Activated naive CD8-positive, alpha-beta T cell treated with anti-CD3 and anti-CD28 coated beads, Interleukin-2, amount 50 U/mL, for 24 hours (primary cell): ENCODE results near the gene KL.

ENCODE experiments used
- ATAC-seq: fragments of 150-1000 bp; cut with Tn5 transposase; one replicate; pipeline ENCODE4 v1.10.0; 2021
- DNase-seq: peaks from one replicate; pipeline ENCODE4 v3.0.0; 2021
- H3K27ac Mint-ChIP-seq: one replicate; pipeline ENCODE4 v1.8.0; 2021; ENCODE audit warnings: mild to moderate bottlenecking, mixed read lengths
- H3K27me3 Mint-ChIP-seq: one replicate; pipeline ENCODE4 v1.8.0; 2021; ENCODE audit warnings: mixed read lengths
- H3K36me3 Mint-ChIP-seq: one replicate; pipeline ENCODE4 v1.8.0; 2021; ENCODE audit warnings: low read depth, mixed read lengths
- H3K4me1 Mint-ChIP-seq: one replicate; pipeline ENCODE4 v1.8.0; 2021; ENCODE audit warnings: mixed read lengths
- H3K4me3 Mint-ChIP-seq: one replicate; pipeline ENCODE4 v1.8.0; 2021; ENCODE audit warnings: mild to moderate bottlenecking, moderate library complexity, mixed read lengths
- H3K9me3 Mint-ChIP-seq: one replicate; pipeline ENCODE4 v1.8.0; 2021; ENCODE audit warnings: mixed read lengths

The KL gene

DNA sequence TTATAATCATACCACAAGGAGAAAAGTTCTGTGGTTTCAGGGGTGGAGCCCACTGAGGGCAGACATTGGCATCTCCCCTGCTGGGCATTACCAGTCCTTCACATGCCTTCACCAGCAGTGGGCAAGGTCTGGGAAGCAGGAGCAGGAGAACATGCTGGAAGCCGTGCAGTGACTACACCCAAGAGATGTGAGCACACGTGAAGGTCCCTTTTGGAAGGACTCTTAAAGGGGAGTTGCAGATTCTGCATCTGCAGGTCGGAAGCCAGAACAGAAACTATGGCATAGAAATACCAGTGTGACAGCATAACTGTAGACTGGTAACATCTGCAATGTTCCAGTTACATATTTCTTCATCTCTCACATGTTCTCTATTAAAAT, 26.9 kb upstream of the KL start:
- no peak for DNase-seq

DNA sequence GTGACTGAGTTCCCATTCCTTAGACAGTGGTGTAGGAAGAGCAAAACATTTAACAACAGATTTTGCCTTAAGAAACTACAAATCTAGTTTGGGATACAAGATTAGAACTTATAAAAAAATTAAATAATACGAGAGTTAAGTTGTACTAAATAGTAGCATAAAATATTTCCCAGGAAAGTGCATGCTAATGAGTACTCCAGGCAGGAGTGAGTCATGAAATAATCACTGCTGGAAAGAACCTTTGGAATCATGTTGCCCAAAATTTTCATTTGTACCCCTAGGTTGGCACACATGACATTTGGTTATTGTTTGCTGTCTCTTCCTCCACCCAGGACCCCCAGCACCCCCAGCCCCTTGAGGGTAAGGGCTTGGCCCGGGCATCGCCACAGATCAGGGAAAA, 26.3 kb upstream of the KL start:
- peaks cover 10% of the 10 kb centered on the region for H3K27me3 Mint-ChIP-seq

More for the DNA sequence above, 26.9 kb upstream of the KL start:
- H3K4me3 Mint-ChIP-seq = no peak overlapping the region
- no peak overlapping the region for H3K27ac Mint-ChIP-seq
- ATAC-seq = no peak
- peaks cover 10% of the 10 kb centered on the region for H3K27me3 Mint-ChIP-seq
- peaks cover 6% of the 10 kb centered on the region for H3K4me1 Mint-ChIP-seq
- no peaks in the 10 kb centered on the region for H3K36me3 Mint-ChIP-seq
- no peaks in the 10 kb centered on the region for H3K9me3 Mint-ChIP-seq

DNA sequence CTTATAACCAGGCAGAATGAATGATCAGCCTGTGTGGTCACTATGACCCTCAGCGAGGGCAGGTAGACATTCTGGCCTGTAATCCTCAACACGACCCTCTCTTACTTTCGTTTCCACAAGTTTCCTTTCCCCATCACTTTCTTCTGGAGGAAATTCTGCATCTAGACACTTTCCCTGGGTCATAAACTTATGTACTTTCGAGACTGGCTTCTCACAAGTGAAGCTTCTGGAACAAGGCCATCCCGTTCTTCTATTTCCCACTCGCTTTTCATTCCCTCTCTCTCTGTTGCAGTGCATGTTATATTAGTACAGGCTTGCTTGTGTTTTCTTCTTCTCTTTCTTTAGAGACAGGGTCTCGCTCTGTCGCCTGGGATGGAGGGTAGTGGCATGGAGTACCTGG, 23.1 kb upstream of the KL start:
- Mint-ChIP-seq H3K27ac (no peak overlapping the region), H3K9me3 (no peaks in the 10 kb centered on the region), H3K4me3 (no peak overlapping the region), H3K27me3 (peaks cover 13% of the 10 kb centered on the region), H3K36me3 (no peaks in the 10 kb centered on the region), H3K4me1 (peaks cover 6% of the 10 kb centered on the region)
- ATAC-seq (no peak), DNase-seq (no peak)

More for the DNA sequence above, 26.3 kb upstream of the KL start:
- Mint-ChIP-seq H3K9me3 (no peaks in the 10 kb centered on the region), H3K36me3 (no peaks in the 10 kb centered on the region), H3K4me1 (peaks cover 6% of the 10 kb centered on the region), H3K27ac (no peak overlapping the region), H3K4me3 (no peak overlapping the region)
- ATAC-seq (no peak), DNase-seq (no peak)

DNA sequence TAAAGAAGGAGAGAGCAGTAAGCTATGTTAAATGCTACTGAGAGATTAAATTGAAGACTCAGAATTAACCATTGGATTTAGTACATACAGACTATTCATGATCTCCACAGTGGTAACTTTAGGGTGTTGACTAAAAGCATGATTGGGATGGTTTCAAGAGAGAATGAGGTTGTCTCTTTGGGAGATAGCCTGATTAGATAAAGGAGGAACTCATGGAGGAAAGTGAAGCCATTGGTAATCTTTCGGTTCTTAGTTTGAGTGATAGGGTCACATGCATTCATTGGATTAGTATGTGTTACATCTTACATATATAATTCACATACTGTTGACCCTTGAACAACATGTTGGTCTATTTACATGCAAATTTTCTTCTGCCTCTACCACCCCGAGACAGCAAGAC, 18.8 kb upstream of the KL start:
- Mint-ChIP-seq H3K27ac (no peak overlapping the region), H3K4me1 (no peaks in the 10 kb centered on the region), H3K4me3 (no peak overlapping the region), H3K27me3 (peaks cover 3% of the 10 kb centered on the region), H3K9me3 (no peaks in the 10 kb centered on the region), H3K36me3 (no peaks in the 10 kb centered on the region)
- ATAC-seq (no peak), DNase-seq (no peak)

DNA sequence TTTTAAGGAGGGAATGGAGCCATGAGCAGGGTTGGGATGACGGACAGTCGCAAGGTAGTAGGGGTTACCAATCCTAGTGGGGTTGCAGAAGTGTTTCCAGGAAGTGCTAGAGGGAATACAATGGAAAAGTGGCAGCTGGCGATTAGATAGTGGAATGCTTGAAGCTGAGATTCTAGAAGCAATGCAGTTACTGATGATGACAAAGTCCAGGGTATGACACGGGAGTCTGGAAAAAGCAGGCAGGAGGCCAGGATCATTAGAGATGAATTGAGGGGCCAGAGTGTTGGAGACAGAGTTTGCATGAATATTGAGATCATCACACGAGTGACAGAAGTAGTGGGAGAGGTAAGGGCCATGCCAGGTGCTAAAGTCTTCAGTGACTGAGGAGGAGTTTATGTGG, 17.3 kb upstream of the KL start:
- Mint-ChIP-seq H3K9me3 (no peaks in the 10 kb centered on the region), H3K4me1 (no peaks in the 10 kb centered on the region), H3K27me3 (peaks cover 3% of the 10 kb centered on the region), H3K27ac (no peak overlapping the region), H3K4me3 (no peak overlapping the region), H3K36me3 (no peaks in the 10 kb centered on the region)
- ATAC-seq (no peak), DNase-seq (no peak)

DNA sequence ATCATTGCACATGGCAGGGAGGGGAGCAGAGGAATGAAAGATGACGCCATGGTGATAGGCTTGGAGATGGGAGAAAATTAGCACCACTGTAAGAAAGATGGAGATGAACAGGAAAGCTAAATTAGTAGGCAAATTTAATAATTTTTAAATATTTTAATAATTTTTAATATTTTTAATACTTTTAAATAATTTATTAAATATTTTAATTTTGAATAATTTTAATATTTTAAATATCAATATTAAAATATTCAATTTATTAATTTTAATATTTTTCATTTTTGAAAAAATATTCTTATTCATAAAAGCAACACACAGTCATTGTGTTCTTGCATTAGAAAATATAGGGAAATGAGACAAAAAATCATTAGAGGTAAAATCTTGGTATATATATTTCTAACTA, 15.9 kb upstream of the KL start:
- Mint-ChIP-seq H3K4me3 (no peak overlapping the region), H3K4me1 (no peaks in the 10 kb centered on the region), H3K36me3 (no peaks in the 10 kb centered on the region), H3K27me3 (peaks cover 3% of the 10 kb centered on the region), H3K27ac (no peak overlapping the region), H3K9me3 (no peaks in the 10 kb centered on the region)
- no peak for DNase-seq
- ATAC-seq = no peak

DNA sequence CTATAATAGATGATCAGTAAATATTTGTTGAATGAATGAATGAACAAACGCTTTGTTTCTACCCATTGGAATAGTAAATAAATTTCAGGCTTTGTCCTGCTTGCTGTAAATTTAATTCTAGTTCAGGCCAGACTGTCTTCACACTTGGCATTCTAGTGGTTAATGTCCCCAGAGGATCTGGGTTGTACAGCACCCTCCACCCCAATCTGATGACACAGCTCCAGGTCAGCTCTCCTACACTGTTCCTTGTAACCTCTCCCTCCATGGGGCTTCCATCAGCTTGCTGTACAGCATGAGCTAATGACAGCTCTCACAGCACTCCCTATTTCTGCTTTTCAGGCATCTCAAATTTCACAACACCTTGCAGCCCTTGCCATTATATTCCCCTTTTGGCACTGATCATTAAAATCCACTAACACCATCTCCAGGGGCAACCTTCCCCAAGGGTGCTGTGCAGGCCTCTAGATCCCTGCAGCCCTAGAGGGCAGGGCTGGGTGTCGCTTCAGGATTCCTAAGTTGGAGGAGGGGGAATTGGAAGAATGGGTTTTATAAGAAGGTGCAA, 12.7 kb upstream of the KL start:
- no peak overlapping the region for H3K4me3 Mint-ChIP-seq
- no peak for DNase-seq
- ATAC-seq = no peak

DNA sequence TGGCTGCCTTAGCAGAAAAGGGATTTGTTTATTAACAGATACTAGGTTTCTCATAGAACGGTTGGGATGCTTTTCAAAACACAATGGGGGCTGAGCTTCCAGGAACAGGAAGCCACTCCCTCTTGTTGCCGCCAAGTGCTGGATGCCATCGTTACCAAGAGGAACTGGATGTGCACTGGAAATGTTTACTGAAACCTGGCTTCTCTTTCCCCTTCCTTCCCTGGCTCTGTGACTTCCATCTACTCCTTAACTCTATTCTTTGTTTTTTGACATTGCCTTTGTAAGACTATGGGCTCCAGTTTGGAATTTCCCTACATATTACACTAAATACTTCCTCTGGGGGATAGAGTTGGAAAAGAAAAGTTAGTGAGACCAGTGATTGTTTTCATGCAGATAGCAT, 11.7 kb upstream of the KL start:
- no peak overlapping the region for H3K4me3 Mint-ChIP-seq
- H3K27ac Mint-ChIP-seq = no peak overlapping the region
- no peaks in the 10 kb centered on the region for H3K4me1 Mint-ChIP-seq
- peaks cover 21% of the 10 kb centered on the region for H3K9me3 Mint-ChIP-seq
- peaks cover 5% of the 10 kb centered on the region for H3K36me3 Mint-ChIP-seq
- H3K27me3 Mint-ChIP-seq = peaks cover 13% of the 10 kb centered on the region
- ATAC-seq (no peak), DNase-seq (no peak)

More for the DNA sequence above, 12.7 kb upstream of the KL start:
- H3K27ac Mint-ChIP-seq = no peak overlapping the region
- peaks cover 8% of the 10 kb centered on the region for H3K27me3 Mint-ChIP-seq
- no peaks in the 10 kb centered on the region for H3K4me1 Mint-ChIP-seq
- H3K9me3 Mint-ChIP-seq = peaks cover 13% of the 10 kb centered on the region
- H3K36me3 Mint-ChIP-seq = peaks cover 2% of the 10 kb centered on the region

DNA sequence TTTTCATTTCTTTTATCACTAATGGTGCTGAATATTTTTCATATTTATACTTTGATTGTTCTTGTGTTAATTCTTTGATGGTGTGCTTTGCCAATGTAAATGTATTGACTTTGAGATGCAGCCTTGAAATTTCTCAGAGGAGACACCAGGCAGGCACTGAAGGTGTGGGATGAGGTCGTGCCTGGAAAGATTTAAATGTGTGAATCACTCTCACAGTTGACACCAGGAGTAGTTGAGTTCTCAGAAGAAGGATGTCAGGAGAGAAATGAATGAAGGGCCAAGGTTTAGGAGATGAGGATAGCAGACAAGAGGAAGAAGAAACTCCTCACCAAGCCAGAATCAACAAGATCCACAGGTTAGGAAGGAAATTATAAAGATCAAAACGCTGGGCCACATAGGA, 10.1 kb upstream of the KL start:
- Mint-ChIP-seq H3K4me1 (no peaks in the 10 kb centered on the region), H3K36me3 (peaks cover 5% of the 10 kb centered on the region), H3K9me3 (peaks cover 25% of the 10 kb centered on the region), H3K27ac (no peak overlapping the region), H3K4me3 (no peak overlapping the region), H3K27me3 (peaks cover 22% of the 10 kb centered on the region)
- DNase-seq (no peak), ATAC-seq (no peak)

DNA sequence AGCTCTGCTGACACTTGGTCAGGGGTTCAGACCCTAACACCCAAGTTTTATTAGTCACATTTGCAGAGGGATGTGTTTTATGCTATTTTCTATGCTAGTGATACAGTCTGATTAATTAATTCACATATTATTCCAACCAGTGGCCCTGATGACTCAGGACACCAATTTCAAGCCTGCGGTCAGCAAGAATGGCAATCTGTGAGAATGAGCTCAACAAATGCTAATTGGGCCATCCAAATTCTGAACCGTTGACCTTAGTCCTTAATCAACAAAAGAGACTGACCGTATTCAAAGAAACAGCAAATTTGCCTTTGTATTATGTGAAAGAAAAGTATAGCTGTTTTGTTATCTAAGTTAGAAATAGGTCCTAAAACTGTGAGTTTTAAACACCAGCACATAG, 9.6 kb upstream of the KL start:
- peaks cover 25% of the 10 kb centered on the region for H3K27me3 Mint-ChIP-seq
- H3K27ac Mint-ChIP-seq = no peak overlapping the region
- peaks cover 5% of the 10 kb centered on the region for H3K36me3 Mint-ChIP-seq
- ATAC-seq (no peak), DNase-seq (no peak)
- no peak overlapping the region for H3K4me3 Mint-ChIP-seq
- peaks cover 25% of the 10 kb centered on the region for H3K9me3 Mint-ChIP-seq
- H3K4me1 Mint-ChIP-seq = no peaks in the 10 kb centered on the region

DNA sequence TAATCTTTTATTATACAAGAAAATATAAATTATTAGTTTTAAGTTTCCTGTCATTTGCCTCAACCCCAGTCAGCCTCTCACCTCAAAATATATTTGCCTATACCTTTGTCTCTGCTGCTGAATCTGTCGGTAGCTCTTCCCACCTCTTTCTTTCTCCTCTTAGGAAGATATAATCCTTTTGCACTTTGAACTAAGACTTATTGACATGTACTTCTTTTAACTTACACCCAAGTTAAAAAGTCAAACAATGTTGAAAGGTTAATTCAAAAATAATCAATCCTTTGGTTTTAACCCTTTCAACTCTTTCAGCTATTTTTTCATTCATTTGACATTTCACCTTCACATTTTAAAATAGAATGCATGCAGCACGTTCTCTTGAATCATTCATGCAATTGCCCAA, 9.0 kb upstream of the KL start:
- no peak overlapping the region for H3K27ac Mint-ChIP-seq
- no peak for ATAC-seq
- no peaks in the 10 kb centered on the region for H3K4me1 Mint-ChIP-seq
- no peak overlapping the region for H3K4me3 Mint-ChIP-seq
- H3K36me3 Mint-ChIP-seq = peaks cover 5% of the 10 kb centered on the region
- H3K9me3 Mint-ChIP-seq = peaks cover 25% of the 10 kb centered on the region
- DNase-seq = no peak
- peaks cover 29% of the 10 kb centered on the region for H3K27me3 Mint-ChIP-seq

DNA sequence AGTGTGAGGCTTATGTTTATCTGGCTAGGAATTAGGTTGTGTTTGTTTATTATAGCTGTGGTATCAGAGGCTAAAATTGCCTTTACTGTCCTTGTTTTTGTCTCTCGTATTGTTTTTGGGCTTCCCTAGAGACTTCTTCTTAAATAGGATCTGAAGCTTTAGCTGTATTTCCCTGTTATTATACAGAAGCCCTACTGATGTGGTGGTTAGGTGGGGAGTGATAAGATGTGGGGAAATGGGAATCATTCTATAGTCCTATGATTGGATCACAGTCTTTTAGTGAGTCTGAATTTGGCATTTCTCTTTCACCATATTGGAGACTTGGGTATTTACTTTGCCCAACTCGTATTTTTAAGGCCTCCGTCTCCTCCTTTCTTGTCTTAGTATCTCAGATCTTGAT, 8.3 kb upstream of the KL start:
- no peak for ATAC-seq
- Mint-ChIP-seq H3K4me1 (no peaks in the 10 kb centered on the region), H3K9me3 (peaks cover 25% of the 10 kb centered on the region), H3K4me3 (no peak overlapping the region), H3K27me3 (peaks cover 31% of the 10 kb centered on the region), H3K36me3 (peaks cover 5% of the 10 kb centered on the region), H3K27ac (no peak overlapping the region)
- no peak for DNase-seq

DNA sequence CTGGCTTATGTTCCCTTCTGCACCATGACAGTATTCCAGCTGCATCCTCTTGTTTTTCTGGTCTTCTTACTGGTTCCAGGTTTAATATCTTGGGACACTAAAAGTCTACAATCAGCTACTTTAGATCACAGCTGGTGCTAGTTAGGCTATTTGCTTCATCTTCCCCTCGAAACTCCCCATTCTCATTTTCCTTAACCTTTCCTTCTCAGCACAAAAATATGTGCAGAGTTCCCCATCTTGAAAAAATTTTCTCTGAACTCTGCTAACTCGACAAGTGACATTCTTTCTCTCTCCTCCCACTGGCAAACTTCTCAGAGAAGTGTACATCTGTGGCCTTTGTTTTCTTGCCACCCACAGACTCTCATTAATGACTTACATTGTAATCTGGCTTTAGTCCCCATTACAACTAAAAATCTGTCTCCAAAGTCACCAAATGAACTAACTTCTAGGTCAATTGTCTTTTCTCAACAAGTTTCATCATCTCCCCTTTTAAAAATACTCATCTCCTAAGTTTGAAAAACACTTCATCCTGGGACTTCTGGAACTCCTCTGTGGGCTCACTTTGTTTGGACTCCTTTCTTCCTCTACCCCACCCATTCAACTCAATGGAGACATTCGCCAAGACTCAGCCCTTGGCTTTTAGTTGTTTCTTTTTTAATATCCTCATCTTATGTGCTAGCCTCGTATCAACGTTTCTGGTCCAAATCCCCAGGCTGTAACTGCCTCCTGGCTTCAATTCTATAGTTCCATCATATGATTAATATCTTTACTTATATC, 7.1 kb upstream of the KL start:
- Mint-ChIP-seq H3K36me3 (peaks cover 5% of the 10 kb centered on the region), H3K27me3 (peaks cover 39% of the 10 kb centered on the region), H3K9me3 (peaks cover 25% of the 10 kb centered on the region), H3K27ac (no peak overlapping the region), H3K4me1 (no peaks in the 10 kb centered on the region), H3K4me3 (no peak overlapping the region)
- ATAC-seq (no peak), DNase-seq (no peak)

DNA sequence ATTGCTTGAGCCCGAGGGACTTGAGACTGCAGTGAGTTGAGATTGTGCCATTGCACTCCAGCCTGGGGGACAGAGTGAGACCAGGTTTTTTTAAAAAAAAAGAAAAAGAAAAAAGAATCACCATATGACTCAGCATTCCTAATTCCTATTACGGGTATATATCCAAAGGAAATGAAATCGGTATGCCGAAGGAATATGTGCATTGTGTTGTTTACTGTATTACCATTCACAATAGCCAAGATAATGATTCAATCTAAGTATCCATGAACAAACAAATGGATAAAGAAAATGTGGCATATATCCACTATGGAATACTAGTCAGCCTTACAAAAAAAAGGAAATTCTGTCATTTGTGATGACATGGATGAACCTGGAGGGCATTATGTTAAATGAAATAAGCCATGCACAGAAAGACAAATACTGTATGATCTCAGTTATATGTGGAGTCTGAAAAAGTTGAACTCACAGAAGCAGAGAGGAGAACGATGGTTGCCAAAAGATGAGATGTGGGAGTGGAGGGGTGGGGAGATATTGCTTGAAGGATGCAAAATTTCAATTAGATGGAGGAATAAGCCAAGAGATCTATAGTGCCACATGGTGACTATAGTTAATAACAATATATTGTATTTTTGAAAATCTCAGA, 4.3 kb upstream of the KL start:
- Mint-ChIP-seq H3K4me3 (no peak overlapping the region), H3K4me1 (peaks cover 7% of the 10 kb centered on the region), H3K27me3 (peaks cover 46% of the 10 kb centered on the region), H3K27ac (no peak overlapping the region), H3K9me3 (peaks cover 25% of the 10 kb centered on the region), H3K36me3 (peaks cover 5% of the 10 kb centered on the region)
- ATAC-seq = no peak
- no peak for DNase-seq

DNA sequence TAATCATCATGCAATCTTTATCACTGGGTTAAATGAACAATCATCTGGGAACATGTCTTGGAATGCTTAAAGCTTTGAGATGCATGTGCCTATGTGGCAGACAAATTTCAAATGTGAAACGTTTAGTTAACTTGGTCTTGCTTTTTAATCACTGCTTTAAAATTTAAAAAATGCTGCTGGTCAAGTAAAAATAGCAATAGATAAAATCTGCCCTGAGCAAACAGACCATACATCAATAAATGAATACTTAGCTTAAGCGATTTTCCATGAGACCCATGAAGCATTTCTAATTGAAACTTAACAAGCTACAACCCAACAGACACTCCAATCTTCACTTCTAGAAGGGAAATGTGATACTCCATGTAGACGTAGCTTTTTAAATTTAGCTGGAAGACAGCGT, 1.9 kb upstream of the KL start:
- Mint-ChIP-seq H3K27me3 (peaks cover 61% of the 10 kb centered on the region), H3K36me3 (no peaks in the 10 kb centered on the region), H3K9me3 (peaks cover 7% of the 10 kb centered on the region), H3K27ac (no peak overlapping the region), H3K4me3 (no peak overlapping the region), H3K4me1 (peaks cover 12% of the 10 kb centered on the region)
- DNase-seq = no peak
- no peak for ATAC-seq
